ENCODE data around the gene ADAM8.

DNA sequence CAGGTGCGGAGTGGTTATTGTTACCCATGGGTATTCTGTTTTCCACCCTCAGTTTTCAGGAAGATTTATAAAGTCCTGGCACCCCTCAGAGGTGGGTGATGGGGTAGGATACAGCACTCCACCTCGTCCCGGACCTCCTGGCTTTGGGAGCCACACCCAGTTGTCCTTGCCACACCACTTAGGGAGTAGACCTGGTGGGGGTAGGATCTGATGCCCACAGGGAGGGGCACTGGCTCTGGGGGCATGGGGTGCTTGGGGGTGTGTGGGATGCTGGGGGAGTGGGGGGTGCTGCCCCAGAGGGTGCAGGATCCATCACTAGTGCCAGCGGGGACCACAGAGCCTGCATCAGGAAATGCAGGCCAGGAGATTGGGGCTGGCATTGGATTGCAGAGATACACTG lies 36.5 kb upstream of the ADAM8 start:
- TF ChIP-seq POLR2A (IDR thresholded peaks at IDR 0.05) (no peak), CTCF (IDR thresholded peaks at IDR 0.05 in 4 of 5, conservative IDR thresholded peaks at IDR 0.05 in 1 of 5) (no peak)
